HG03442 (cell line): ENCODE data around the gene MRPL34.
"Not testable (repeated sequence)": the region's sequence is repeated elsewhere in the genome, so short reads cannot be mapped to it uniquely, and the experiment has no call there.

Experiments
- ATAC-seq: cut with Tn5 transposase; IDR thresholded peaks from one replicate; pipeline ENCODE4 v1.9.1; 2021; ENCODE audit warnings: mild to moderate bottlenecking, moderate library complexity; ENCODE audit not compliant: unreplicated experiment

MRPL34 gene

GRCh38 chr19:17305517-17306284 is at the start of gene MRPL34:
MRPL34 (plus strand) TSS chr19:17305872; CDS start chr19:17305893, 21 bp downstream.
- ATAC-seq = peak; percentile 68

- ATAC-seq = no peak
These were observed 49.5 kb upstream of the MRPL34 start for GRCh38 chr19:17256130-17256529.

- ATAC-seq = no peak
These were observed 46.4 kb upstream of the MRPL34 start for GRCh38 chr19:17259118-17259780.

GRCh38 chr19:17259934-17260333 is 45.7 kb upstream of the MRPL34 start:
- no peak for ATAC-seq

GRCh38 chr19:17260842-17261325 is 44.8 kb upstream of the MRPL34 start:
- ATAC-seq = peak; percentile 66

- ATAC-seq = no peak
These were observed 43.1 kb upstream of the MRPL34 start for GRCh38 chr19:17262557-17262956.

- ATAC-seq = no peak
These were observed 41.7 kb upstream of the MRPL34 start for GRCh38 chr19:17263712-17264640.

- ATAC-seq = no peak
These were observed 41.1 kb upstream of the MRPL34 start, which contains the start of gene USHBP1 for GRCh38 chr19:17264641-17264979. USHBP1 (minus strand) TSS chr19:17264745; CDS start chr19:17264299, 446 bp downstream.

GRCh38 chr19:17266026-17266425 is 39.6 kb upstream of the MRPL34 start:
- ATAC-seq = no peak

- ATAC-seq = no peak
These were observed 39.1 kb upstream of the MRPL34 start for GRCh38 chr19:17266589-17266974.

GRCh38 chr19:17266975-17267788 is 38.5 kb upstream of the MRPL34 start, which contains the start of gene BABAM1:
BABAM1 (plus strand) TSS chr19:17267443; CDS start chr19:17268807, 1,364 bp downstream.
- ATAC-seq = peak; percentile 89

GRCh38 chr19:17268754-17269153 is 36.9 kb upstream of the MRPL34 start:
- no peak for ATAC-seq

GRCh38 chr19:17274892-17275291 is 30.8 kb upstream of the MRPL34 start:
- not testable (repeated sequence) for ATAC-seq

GRCh38 chr19:17275441-17276175 is 30.1 kb upstream of the MRPL34 start:
- no peak for ATAC-seq

GRCh38 chr19:17279436-17279835 is 26.2 kb upstream of the MRPL34 start:
- no peak for ATAC-seq

GRCh38 chr19:17281391-17282304 is 24.0 kb upstream of the MRPL34 start, which contains the start of gene ANKLE1:
ANKLE1 (plus strand) TSS chr19:17281901; CDS start chr19:17281921, 20 bp downstream.
- ATAC-seq = no peak

GRCh38 chr19:17282488-17283125 is 23.1 kb upstream of the MRPL34 start:
- ATAC-seq = no peak

- no peak for ATAC-seq
These were observed 22.1 kb upstream of the MRPL34 start for GRCh38 chr19:17283504-17283996.
